Stimulated activated CD8-positive, alpha-beta memory T cell treated with anti-CD3 and anti-CD28 coated beads, Interleukin-7, amount 100 ng/mL, for 1 hour (primary cell): ENCODE measurements around the gene MLLT10.
"Not testable (repeated sequence)": the region's sequence is repeated elsewhere in the genome, so short reads cannot be mapped to it uniquely, and the experiment has no call there.

ENCODE experiments used
- DNase-seq, 2 donors: peaks; one replicate each; pipeline ENCODE4 v3.0.0-alpha.2; 2020; ENCODE audit warnings: low read depth in 2 of 2

MLLT10 gene

GRCh38 chr10:21581421-21581834 is 47.4 kb downstream of the MLLT10 start:
- not testable (repeated sequence) for DNase-seq

GRCh38 chr10:21584834-21585530 is 51.0 kb downstream of the MLLT10 start:
- no peak for DNase-seq

DNA sequence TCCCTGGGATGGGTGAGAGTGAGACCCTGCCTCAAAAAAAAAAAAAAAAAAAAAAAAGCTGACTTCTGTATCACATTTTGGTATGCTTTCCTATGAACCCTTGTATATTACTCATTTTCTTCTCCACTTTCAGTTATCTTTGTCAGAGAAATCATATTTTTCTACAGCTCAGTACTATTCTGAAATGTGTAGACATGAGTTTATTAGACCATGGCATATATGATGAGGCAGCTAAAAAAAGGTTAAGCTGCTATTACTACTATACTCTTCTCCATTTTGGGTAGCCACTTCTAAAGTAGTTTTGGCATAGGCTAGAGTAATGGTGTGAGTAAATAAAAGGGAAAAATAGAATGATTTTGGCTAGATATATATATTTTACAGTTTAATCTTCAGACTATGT is 53.4 kb downstream of the MLLT10 start:
- DNase-seq = no peak

- DNase-seq = not testable (repeated sequence)
These were observed 54.1 kb downstream of the MLLT10 start for GRCh38 chr10:21588159-21588558.

- no peak for DNase-seq
These were observed 60.0 kb downstream of the MLLT10 start for GRCh38 chr10:21593986-21594385.

- DNase-seq = no peak
These were observed 65.5 kb downstream of the MLLT10 start for GRCh38 chr10:21599582-21599981.

DNA sequence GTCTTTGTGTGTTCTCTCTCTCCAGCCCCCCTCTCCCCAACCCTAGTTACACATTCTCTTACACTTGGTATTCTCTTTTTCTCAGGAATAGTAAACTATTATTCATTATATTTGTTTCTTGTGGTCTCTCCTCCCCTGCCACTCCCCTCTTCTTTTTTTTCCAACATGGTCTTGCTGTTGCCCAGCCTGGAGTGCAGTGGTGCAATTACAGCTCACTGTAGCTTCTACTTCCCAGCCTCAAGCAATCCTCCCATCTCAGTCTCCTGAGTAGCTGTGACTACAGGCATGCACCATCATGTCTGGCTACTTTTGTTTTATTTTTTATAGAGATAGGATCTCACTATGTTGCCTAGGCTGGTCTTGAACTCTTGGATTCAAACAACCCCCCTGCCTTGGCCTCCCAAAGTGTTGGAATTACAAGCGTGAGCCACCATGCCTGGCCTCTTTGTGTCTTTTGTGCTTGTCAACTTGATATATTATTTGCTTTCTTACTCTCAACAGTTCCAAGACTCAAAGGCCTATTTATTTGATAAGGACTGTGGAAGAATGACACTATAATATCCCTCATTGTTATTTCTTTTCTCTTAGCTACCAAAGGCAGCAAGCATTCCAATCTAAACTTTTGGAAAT is 66.9 kb downstream of the MLLT10 start:
- DNase-seq = no peak

GRCh38 chr10:21602313-21602712 is 68.3 kb downstream of the MLLT10 start:
- DNase-seq = no peak

DNA sequence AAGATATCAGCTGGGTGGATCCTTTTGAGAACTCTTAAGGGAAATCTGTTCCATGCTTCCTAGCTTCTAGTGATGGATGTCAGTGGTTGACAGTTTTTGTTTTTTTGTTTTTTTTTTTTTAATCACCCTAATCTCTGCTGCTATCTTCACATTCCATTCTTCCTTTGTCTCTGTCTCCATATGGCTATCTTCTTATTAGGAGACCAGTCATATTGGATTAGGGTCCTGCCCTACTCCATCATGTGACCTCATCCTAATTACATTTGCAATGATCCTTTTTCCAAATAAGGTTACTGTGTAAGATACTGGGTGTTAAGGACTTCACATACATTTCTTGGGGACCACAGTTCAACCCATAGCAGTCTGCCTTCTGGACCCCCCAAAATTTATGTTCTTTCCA is 69.7 kb downstream of the MLLT10 start:
- DNase-seq = no peak

- no peak for DNase-seq
These were observed 70.6 kb downstream of the MLLT10 start for GRCh38 chr10:21604651-21605050.

- no peak for DNase-seq
These were observed 73.9 kb downstream of the MLLT10 start for GRCh38 chr10:21607907-21608306.

DNA sequence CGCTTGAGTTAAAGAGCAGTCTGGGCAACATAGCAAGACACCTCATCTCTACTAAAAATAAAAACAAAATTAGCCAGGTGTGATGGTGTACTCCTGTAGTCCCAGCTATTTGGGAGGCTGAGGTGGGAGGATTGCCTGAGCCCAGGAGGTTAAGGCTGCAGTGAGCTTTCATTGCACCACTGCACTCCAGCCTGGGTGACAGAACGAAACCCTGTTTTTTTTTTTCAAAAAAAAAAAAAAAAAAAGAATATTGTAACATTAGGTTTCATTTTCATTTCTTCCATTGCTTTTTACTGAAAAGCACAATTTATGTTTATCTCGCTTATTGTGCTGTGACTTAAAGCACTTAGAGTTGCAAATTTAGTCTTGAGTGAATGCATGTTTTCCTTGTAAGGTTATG is 80.0 kb downstream of the MLLT10 start:
- DNase-seq = no peak

DNA sequence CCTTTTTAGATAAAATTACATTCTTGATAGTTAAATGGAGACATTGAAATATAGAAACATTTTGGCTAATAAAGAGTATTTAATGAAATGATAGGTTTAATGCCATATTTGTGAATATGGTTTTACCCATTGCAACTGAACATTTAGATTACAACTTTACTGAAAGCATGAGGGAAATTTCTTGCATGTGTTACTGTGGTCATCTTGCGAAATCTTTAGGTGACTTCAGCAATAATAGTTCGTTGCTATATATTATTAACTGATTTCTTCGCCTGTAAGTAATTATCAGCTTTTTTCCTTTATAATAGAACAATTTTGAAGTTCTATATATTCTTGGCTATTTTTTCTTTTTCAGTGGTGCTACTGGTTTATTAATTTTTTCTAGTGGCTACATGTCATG is 83.2 kb downstream of the MLLT10 start:
- no peak for DNase-seq

GRCh38 chr10:21623291-21623690 is 89.3 kb downstream of the MLLT10 start:
- no peak for DNase-seq

GRCh38 chr10:21624421-21624820 is 90.4 kb downstream of the MLLT10 start:
- DNase-seq = not testable (repeated sequence)

DNA sequence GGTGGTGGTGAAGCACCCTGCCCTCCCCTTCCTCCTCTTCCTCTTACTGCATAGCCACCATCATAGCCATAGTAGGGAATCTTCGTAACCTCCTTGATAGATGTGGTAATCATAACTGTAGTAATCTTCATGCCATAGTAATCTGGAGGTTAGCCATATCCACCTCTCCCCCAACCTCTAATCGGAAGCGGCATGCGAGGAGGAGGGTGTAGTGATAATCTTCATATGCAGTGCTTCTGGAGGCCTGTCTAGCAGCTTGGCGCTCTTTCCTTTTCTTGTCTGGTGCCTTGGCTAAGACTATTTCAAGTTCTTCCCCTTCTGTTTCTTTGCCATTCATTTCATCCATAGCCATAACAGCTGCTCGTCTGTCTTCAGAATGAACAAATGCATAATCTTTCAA is 90.9 kb downstream of the MLLT10 start:
- DNase-seq = no peak

- no peak for DNase-seq
These were observed 91.7 kb downstream of the MLLT10 start for GRCh38 chr10:21625623-21626229.

GRCh38 chr10:21626457-21627161 is 92.6 kb downstream of the MLLT10 start:
- DNase-seq = no peak

GRCh38 chr10:21627331-21627730 is 93.3 kb downstream of the MLLT10 start:
- DNase-seq = no peak

DNA sequence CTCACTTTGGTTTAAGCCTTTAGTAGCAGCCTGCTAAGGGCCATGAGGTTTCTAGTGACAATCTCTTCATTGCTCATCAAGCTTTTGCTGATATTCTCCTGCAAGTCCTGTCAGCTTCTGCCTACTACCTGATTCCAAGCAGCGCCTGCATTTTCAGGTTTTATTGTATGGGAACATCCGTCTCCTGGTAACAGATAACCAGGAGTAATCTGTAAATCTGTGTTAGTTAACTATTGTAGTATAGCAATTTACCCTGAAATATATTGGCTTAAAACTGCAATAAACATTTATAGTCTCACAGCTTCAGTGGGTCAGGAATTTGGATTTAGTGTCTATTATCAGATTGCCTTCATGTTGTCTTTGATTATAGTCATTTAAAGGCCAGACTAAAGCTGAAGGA is 94.0 kb downstream of the MLLT10 start:
- DNase-seq = no peak

DNA sequence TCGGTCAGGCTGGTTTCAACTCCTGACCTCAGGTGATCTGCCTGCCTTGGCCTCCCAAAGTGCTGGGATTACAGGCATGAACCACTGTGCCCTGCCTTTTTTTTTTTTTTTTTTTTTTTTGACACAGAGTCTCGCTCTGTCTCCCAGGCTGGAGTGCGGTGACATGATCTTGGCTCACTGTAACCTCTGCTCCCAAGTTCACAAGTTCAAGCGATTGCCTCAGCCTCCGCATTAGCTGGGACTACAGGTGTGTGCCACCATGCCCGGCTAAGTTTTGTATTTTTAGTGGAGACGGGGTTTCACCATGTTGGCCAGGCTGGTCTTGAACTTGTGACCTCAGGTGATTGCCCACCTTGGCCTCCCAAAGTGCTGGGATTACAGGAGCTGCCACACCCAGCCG is 94.6 kb downstream of the MLLT10 start:
- DNase-seq = not testable (repeated sequence)

DNA sequence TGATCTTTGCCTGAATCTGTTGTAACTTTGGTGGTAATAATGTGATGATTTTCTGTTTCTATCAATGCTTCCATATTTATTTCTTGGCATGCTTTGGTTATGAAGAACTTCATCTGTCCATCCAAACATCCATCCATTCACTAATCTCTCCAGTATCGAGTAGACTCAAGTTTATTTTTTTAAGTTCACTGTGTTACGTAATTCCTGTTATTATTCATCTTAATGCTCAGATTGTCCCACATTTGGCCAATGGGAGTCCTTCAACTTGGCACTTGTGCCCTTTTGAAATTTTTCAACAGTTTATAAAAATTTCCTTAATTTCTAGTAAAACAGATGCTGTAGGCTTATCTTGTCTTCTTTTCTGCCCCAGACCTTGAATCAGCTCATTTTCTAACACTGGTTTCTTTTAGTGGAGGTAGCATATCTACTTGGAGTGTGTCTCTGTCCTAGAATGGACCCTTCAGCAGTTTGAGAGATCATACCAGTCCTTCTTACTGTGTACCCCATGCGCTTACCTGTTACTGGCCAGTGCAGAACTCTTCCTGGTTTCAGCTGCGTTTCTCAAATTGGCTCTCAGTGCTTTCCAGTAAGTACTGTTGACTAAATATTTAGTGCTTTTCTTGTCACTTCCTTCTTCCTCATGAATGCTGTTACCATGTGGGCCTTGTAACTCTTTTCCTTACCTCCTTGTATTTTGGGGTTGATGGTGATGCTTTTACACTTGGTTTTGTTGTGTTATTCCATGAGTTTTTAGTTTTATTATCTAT is 100.8 kb downstream of the MLLT10 start:
- no peak for DNase-seq
